BJ (cell line): ENCODE data around the gene USF1. TPM values are rescaled to one million over a fixed set of nuclear protein-coding genes. Genes with fewer than 3 reads are reported as not detected.

Experiments used
- CTCF ChIA-PET: fragments of 350-600 bp; formaldehyde crosslinking; extraction: SDS; loops from one replicate; lab custom pipeline; 2021; ENCODE audit warnings: antibody characterized with exemption, inconsistent platforms; lab: Yijun Ruan, JAX
- POLR2A ChIA-PET: fragments of 300-600 bp; sonication (Branson Sonifier 250); formaldehyde crosslinking; extraction: SDS; loops from one replicate; lab custom pipeline; 2021; ENCODE audit warnings: antibody characterized with exemption; lab: Charles Lee
- DNase-seq: peaks from one replicate; pipeline ENCODE4 v3.0.0-alpha.2; 2011; ENCODE audit warnings: low read depth
- H3K27me3 ChIP-seq: 2 replicates; pipeline ENCODE4 v1.6.0; 2011; ENCODE audit warnings: low read length; ENCODE audit not compliant: control insufficient read depth, insufficient read depth
- H3K36me3 ChIP-seq: 2 replicates; pipeline ENCODE4 v1.5.1; 2011; ENCODE audit warnings: low read length; ENCODE audit not compliant: control insufficient read depth, insufficient read depth
- H3K4me3 ChIP-seq: 2 replicates; pipeline ENCODE4 v1.5.1; 2011; ENCODE audit warnings: low read depth, mild to moderate bottlenecking, control low read depth, low read length
- polyA plus RNA-seq: library from polyadenylated mRNA; depleted of rRNA; stranded (reverse); fragments of >200 nt; gene quantifications from 2 replicates; pipeline ENCODE4 v1.2.3, GENCODE V29; 2011
- TF ChIP-seq, protein P1 (sequence below): IDR thresholded peaks from 2 replicates; pipeline ENCODE4 v1.5.1; 2011; ENCODE audit warnings: low read depth, mild to moderate bottlenecking, control low read depth, inconsistent platforms, low read length, moderate library complexity; ENCODE audit not compliant: insufficient read depth

The USF1 gene
- polyA plus RNA-seq, 1 experiment, result 40.4 TPM

DNA sequence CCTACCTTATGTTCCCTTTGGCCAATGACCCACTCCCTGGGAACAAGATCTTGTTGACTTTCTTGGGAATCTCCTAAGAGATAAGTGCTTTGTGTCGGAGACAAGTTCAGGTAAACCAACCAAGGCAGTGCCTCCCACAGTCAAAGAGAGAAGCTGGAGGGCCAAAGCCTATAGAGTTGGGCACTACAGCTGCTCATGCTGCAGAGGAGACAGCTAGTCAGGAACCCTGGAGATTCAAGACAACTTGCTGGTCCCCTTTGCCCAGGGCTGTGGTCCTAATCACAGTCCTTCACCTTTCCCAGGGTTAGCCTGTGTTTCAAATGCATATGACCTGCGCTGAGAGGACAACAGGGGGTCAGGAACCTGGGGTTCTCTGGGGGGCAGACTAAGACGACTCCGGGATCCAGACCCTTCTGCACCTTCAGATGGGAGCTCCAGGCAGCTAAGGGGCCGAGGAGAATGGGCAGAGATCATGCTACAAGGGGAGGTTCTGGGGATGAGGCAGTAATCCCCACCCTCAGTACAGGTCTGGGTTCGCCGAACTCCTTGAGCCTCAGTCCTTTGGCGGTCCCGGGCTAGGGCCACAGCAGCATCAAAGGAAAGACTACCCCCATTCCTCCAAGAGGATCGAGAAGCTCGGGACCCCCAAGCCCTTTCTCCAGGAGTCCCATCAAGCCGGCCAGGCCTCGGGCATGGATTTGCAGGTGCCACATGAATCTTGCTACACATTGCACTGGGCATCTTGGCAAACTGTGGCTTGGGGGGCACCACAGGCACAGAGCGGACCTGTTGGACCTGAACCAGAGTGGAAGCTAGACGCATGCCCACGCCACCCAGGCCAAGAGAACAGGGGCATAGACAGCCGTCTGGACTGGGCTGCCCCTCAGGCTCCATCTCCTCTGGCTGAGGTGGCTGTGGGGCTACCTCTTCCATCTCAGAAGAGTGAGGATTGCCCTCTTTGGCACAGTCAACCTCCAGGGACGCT lies 2.0 kb upstream of the USF1 start:
- TF ChIP-seq, protein P1, sequence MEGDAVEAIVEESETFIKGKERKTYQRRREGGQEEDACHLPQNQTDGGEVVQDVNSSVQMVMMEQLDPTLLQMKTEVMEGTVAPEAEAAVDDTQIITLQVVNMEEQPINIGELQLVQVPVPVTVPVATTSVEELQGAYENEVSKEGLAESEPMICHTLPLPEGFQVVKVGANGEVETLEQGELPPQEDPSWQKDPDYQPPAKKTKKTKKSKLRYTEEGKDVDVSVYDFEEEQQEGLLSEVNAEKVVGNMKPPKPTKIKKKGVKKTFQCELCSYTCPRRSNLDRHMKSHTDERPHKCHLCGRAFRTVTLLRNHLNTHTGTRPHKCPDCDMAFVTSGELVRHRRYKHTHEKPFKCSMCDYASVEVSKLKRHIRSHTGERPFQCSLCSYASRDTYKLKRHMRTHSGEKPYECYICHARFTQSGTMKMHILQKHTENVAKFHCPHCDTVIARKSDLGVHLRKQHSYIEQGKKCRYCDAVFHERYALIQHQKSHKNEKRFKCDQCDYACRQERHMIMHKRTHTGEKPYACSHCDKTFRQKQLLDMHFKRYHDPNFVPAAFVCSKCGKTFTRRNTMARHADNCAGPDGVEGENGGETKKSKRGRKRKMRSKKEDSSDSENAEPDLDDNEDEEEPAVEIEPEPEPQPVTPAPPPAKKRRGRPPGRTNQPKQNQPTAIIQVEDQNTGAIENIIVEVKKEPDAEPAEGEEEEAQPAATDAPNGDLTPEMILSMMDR, result no peak
- no peaks in the 10 kb centered on the region for H3K27me3 ChIP-seq
- H3K4me3 ChIP-seq, result no peak overlapping the region
- no peak for DNase-seq
- ChIA-PET POLR2A (no interaction called here), CTCF (interaction anchor here (1.2 to 4.5 kb wide), 3 partner anchors 13 to 51 kb away, joined by 3 to 46 read pairs (median 5); partner anchors contain the start of gene KLHDC9)
- peaks cover under 1% of the 10 kb centered on the region for H3K36me3 ChIP-seq

DNA sequence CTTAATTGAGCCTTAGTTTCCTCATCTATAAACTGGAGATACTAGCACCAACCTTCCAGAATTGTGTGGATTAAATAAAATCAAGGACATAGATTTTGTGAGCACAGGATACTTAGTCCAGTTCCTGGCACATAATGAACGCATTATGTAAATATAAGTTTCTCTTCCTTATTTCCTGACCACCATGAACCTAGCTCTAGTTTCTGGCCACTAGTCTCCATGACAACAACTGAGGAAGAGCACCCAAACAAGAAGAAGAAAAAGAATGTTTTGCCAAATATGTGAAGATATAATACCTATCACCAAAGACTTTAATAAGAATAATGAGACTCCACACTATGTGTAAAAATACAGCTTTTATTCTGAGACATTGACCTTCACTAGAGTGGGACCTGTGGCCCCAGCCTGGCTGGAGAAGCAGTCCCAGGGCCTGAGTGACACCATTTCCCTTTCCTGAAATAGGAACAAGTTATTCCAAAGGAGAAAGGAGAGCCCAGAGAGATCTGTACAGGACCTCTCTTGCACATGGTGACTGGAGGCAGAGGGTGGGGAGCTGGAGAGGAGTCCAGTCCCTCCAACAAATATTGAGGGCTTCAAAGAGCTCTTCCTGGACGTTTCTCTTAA lies 940 bp upstream of the USF1 start:
- DNase-seq, result no peak
- TF ChIP-seq, protein P1, result no peak
- ChIA-PET POLR2A (no interaction called here), CTCF (interaction anchor here (0.7 to 4.5 kb wide), 11 partner anchors 8 to 94 kb away, joined by 3 to 46 read pairs (median 4); partner anchors contain the start of gene KLHDC9)
- no peaks in the 10 kb centered on the region for H3K27me3 ChIP-seq
- H3K36me3 ChIP-seq, result peaks cover 9% of the 10 kb centered on the region
- peak overlapping the region; percentile 70 for H3K4me3 ChIP-seq

DNA sequence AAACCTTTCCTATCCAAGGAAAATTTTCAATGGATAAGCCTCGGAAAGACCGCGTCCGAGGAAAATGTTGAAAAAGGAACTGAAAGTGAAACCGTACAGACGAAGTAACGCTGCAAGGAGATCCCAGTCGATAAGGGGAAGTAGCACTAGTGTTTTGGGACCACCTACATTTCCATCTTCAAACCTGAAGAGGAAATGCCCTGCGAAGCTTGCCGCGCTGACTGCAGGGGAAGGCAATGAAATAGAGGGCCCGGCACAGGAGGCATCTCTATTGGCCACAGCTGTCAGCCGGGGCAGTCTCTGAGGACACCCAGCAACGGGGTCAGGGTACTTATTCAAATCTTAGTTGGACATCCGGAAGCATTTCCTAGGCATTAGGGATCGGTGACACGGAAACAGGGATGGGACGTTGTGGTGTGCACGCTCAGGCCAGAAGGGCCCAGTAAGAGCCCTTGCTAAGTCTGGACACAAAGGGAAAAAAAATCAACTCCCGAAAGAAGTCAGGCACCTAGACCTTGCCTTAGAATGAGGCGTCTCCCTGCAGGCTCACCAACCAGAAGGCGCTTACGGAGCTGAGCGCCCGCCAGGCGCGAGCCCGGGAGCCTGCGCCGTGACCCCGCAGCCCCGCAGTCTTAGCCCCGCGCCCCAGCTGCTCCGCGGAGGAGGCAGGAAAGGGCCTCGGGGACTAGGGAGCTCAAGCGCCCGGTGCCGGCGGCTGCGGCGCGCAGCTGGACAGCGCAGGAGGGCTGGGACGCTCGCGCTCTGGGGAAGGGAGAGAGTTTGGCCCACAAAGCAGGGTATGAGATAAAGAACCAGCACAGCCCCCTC lies 655 bp downstream of the USF1 start:
- peak; percentile 12 for DNase-seq
- Histone ChIP-seq H3K4me3 (peak overlapping the region; percentile 70), H3K36me3 (peaks cover 17% of the 10 kb centered on the region), H3K27me3 (no peaks in the 10 kb centered on the region)
- ChIA-PET POLR2A (interaction anchor here (0.6 to 0.7 kb wide), 2 partner anchors 12 to 108 kb away, joined by 3 to 5 read pairs; no protein-coding TSS in a partner anchor), CTCF (interaction anchor here (0.9 to 4.5 kb wide), 12 partner anchors 8 to 93 kb away, joined by 3 to 46 read pairs (median 4); partner anchors contain the start of genes KLHDC9 and NECTIN4)
- TF ChIP-seq, protein P1, result no peak

DNA sequence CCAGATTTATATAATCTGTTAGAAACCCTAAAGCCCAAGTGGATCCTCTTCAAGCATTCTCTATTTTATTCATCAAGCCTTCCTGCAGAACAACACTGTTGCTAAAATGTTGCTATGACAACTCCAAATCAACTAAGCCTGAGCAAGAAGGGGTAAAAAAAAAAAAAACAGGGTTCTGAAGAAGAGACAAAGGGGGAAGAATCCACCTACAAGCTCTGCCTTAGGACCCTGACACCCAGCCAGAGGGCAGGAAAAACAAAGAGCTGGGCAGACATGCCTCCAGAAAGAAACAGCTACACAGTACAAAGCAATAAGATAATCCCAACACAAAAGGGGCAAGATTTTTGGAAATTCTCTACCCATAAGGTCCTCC lies 1.3 kb downstream of the USF1 start:
- H3K4me3 ChIP-seq, result peak overlapping the region; percentile 70
- peaks cover 22% of the 10 kb centered on the region for H3K36me3 ChIP-seq
- POLR2A ChIA-PET, result no interaction called here
- no peak for DNase-seq
- CTCF ChIA-PET, result interaction anchor here (1.2 to 4.5 kb wide), 6 partner anchors 8 to 94 kb away, joined by 3 to 46 read pairs (median 4); partner anchors contain the start of genes KLHDC9 and NECTIN4
- H3K27me3 ChIP-seq, result no peaks in the 10 kb centered on the region
- TF ChIP-seq, protein P1, result no peak
